H1 (cell line): ENCODE data around the gene CCNE1. TPM values are rescaled to one million over a fixed set of nuclear protein-coding genes. Genes with fewer than 3 reads are reported as not detected.

Experiments used
- EP300 ChIP-seq, 2 experiments: IDR thresholded peaks; 1 replicate in 1 of 2; 2 replicates in 1 of 2; pipeline ENCODE4 v1.6.1; 2011 to 2012; ENCODE audit warnings: low read depth in 2 of 2, low read length in 2 of 2, mild to moderate bottlenecking in 2 of 2, borderline replicate concordance in 1 of 2, inconsistent platforms in 1 of 2, moderate library complexity in 1 of 2
- polyA plus RNA-seq, 7 experiments: library from polyadenylated mRNA; depleted of rRNA in 3 of 7; stranded (reverse) in 5 of 7; unstranded in 2 of 7; fragments of >200 nt in 5 of 7; fragments of 200-250 nt in 2 of 7; gene quantifications; 1 replicate in 5 of 7; 2 replicates in 1 of 7; 4 replicates in 1 of 7; pipeline versions ENCODE4 v1.2.1 to v1.2.3, GENCODE V29; 2011 to 2013; ENCODE audit warnings: missing spikeins in 2 of 7, mixed read lengths in 2 of 7
- total RNA-seq: library from RNA; stranded (reverse); fragmentation: NEBNext Ultra II Directional; extraction: Animal tissue kit (Norgen Biotek cat#: 25700); gene quantifications from 2 replicates; pipeline ENCODE4 v1.2.1, GENCODE V29; 2021
- TF ChIP-seq, protein P1 (sequence below): IDR thresholded peaks from 2 replicates; pipeline ENCODE4 v1.6.1; 2012; ENCODE audit warnings: low read length, inconsistent platforms

CCNE1 gene
- total and polyA plus RNA-seq, 2 of the 8 experiments (the other 6 are each of a cell fraction or from before 2014, with no cell fraction given) = 43.2 to 44.6 TPM

DNA sequence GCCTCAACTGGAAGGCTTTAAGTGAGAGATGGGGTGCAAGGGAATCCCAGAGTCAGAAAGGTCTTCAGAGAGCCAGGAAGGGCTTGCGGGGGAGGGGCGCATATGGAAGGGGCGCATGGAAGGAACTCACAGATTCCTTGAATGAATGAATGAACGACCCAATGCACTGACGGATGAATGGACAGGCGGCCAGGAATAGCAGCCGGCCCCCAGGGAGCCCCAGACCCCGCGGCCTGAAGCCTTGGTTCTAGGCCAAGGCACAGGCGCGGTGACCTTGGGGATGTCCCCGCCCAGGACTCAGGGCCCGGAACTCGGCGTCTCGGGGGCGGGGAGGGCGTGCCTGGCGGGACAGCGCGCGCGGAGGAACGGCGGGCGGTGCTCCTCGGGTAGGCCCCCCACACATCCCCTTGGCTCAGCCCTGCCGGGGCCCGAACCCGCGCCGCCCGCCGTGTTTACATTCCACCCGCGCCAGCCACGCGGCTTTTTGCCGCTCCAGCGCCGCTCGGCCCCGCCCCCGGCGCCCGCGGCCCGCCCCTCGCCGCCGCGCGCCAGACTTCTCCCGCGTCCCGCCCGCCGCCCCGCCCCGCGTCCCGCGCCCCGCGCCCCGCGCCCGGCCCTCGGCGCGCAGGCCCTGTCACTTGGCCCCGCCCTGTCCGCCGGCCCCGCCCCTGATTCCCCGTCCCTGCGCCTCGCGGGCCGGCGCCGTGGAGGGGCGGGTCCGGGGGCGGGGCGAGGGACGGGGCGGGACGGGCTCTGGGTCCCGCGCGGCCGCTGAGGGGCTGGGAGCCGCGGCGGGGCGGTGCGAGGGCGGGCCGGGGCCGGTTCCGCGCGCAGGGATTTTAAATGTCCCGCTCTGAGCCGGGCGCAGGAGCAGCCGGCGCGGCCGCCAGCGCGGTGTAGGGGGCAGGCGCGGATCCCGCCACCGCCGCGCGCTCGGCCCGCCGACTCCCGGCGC lies at the start of gene CCNE1 (continued):
- TF ChIP-seq, protein P1, sequence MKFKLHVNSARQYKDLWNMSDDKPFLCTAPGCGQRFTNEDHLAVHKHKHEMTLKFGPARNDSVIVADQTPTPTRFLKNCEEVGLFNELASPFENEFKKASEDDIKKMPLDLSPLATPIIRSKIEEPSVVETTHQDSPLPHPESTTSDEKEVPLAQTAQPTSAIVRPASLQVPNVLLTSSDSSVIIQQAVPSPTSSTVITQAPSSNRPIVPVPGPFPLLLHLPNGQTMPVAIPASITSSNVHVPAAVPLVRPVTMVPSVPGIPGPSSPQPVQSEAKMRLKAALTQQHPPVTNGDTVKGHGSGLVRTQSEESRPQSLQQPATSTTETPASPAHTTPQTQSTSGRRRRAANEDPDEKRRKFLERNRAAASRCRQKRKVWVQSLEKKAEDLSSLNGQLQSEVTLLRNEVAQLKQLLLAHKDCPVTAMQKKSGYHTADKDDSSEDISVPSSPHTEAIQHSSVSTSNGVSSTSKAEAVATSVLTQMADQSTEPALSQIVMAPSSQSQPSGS = no peak
- no peak for TF ChIP-seq EP300 (IDR thresholded peaks at IDR 0.05; ENCODE audit: borderline replicate concordance in 1 of 2, low read depth in 2 of 2, low read length in 2 of 2)
